GM18511 (cell line): ENCODE results near the gene FRMD4A.
A peak's percentile ranks its signal among the peaks of the same experiment; 100 is the strongest.
"Not testable (repeated sequence)": the region's sequence is repeated elsewhere in the genome, so short reads cannot be mapped to it uniquely, and the experiment has no call there.

ENCODE experiments used
- ATAC-seq: cut with Tn5 transposase; IDR thresholded peaks from one replicate; pipeline ENCODE4 v1.9.1; 2021; ENCODE audit warnings: mild to moderate bottlenecking, moderate library complexity; ENCODE audit not compliant: unreplicated experiment

The FRMD4A gene

DNA sequence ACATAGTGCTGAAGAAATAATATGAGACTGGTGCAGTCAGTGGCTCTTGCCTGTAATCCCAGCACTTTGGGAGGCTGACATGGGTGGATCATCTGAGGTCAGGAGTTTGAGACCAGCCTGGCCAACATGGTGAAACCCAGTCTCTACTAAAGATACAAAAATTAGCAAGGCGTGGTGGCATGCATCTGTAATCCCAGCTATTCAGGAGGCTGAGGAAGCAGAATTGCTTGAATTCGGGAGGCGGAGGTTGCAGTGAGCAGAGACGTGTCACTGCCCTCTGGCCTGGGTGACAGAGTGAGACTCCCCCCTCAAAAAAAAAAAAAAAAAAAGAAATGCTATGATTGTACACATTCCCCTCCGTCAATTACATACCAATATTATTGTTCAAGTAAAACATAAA lies 615.1 kb downstream of the FRMD4A start:
- not testable (repeated sequence) for ATAC-seq

DNA sequence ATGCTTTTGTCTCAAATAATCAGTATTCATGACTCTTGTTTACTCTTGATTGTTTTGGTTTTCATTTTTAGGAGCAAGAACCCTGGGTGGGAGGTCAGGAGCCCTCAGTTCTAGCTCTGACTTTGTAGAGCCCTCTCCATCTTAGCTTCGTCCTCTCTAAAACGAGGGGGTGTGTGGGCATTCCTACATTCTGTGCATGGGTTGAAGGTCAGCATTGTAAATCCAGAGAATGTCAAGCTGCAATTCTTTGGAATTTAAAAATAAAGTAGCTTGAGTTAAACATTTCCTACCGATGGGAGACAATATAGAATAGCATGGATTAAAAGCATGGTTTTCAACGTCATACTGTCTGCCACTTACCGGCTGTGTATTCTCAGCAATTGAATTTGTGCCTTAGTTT lies 615.6 kb downstream of the FRMD4A start:
- no peak for ATAC-seq

DNA sequence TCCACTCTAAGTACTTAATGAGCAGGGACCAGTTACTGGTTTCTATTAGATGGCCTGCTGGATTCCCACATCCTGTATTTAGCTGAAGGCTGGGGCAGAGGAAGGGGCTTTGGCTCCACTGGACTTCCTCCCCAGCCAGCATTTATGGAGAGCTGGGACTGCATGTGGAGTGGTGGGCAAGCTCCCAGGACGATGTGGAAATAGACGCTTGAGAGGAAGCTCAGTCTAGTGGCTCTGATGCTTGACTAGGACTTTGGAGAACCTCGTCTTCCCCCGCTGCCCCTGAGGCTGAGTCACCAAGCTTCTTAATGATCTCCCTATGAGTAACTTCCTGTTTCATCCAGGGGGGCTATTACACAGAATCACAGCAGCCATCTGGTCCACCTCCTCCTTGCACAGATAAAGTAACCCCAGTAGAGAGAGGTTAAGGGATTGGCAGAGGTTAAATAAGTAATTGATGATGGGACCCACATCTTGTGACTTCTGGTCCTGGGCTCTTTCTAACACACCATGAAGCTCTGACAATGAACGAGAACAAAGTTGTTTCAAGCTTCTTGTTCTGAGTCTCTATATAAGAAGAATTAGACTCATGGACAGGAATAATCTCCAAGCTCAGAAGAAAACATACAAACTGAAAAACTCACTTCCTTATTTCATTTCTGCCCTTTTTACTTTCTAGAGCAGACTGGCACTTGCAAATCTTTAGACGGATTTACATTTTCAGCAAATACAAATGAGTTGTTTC lies 617.7 kb downstream of the FRMD4A start:
- peak; percentile 86 for ATAC-seq

DNA sequence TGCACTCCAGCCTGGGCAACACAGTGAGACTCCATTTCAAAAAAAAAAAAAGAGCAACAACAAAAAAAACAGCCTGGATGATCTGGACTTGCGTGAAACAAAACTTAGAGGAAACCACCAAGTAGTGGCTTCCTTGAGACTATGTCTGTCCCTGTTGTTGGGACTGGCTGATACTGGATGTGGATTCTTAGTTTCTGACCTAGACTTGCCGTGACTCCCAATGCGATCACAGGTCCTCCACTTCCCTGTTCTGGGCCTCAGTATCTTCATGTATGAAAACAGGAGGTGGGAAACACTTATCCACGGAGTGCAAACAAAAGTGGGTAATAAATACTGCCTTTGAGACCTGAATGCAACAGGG lies 618.3 kb downstream of the FRMD4A start:
- ATAC-seq = peak; percentile 3

DNA sequence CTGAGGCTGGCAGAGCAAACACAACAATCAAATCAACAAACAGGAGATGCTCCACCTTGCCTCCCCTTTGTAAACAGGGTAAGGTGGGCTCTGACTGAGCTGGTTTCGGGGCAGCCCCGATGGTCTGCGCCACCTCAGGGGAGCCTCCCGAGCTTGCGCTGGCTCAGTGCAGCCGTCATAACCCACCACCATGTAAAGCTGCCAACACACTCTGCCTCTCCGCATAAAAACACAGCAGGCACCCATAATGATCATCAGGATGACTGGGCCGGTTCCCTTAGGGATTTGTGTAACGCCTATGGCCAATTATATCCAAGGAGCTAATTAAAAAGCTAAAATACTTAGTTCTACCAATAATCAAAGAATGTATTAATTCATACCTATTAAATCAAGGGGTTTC lies 619.4 kb downstream of the FRMD4A start:
- no peak for ATAC-seq

DNA sequence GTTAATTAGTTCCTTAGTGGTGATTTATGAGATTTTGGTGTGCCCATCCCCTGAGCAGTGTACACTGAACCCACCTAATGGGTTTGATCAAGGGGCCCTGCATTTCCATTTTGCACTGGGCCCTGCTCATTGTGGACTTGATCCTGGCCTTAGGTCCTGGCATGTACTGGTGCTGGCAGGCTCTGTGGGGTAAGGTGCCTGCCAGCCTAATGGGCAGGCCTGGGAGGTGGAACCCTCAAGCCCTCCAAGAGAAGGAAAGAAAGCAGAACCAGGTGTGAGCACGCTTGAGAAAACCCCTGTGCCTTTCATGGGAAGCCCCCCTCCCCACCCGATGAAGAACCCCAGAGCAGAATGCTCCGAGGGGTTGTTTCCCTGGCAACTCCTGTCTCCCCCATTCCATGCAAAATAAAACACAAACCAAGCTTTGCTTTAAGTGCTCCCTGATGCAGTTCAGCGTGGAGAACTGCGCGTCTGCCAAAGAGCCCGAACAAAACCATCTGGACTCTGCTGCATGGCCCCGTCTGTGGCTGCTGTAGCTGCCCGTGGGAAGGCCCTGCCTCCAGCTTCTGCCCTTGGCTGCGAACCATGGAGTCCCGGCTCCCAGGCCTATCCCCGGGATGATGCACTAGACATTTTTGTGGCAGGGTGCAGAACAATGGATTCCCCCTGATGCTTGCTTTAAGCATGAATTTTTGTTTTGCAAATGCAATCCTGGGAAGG lies 620.6 kb downstream of the FRMD4A start:
- no peak for ATAC-seq

DNA sequence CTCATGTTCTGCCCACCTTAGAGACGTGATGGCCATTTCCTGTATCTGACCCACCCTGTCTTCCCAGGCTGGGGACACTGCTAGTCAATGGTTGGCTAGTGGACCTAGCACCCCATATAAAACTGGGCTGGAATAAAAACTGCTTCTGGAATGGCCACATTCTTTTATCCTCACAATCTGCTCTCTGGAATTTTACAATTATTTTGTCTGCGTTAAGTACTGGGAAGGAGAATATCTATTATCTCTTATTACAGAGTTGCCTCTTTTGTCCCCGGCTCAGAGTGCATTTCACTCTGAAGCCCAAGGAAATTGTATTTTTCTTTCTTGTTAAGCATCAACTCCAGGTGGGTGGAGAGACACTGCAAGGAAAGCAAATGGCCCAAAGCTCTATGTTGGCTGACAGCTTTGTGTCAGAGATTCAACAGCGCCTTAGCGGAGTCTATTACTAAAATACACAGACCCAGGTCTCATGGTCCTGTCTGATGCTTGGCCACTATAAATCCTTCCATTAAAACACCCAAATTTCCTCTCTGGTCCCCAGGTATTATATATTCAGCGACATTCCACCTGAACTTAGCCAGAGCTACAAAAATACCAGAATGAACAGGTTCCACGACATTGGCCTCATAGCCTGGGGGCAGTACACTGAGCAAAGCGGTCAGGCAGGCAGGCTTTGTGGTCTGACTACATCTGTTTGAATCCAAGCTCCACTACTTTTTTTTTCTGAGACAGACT lies 622.3 kb downstream of the FRMD4A start:
- ATAC-seq = no peak

DNA sequence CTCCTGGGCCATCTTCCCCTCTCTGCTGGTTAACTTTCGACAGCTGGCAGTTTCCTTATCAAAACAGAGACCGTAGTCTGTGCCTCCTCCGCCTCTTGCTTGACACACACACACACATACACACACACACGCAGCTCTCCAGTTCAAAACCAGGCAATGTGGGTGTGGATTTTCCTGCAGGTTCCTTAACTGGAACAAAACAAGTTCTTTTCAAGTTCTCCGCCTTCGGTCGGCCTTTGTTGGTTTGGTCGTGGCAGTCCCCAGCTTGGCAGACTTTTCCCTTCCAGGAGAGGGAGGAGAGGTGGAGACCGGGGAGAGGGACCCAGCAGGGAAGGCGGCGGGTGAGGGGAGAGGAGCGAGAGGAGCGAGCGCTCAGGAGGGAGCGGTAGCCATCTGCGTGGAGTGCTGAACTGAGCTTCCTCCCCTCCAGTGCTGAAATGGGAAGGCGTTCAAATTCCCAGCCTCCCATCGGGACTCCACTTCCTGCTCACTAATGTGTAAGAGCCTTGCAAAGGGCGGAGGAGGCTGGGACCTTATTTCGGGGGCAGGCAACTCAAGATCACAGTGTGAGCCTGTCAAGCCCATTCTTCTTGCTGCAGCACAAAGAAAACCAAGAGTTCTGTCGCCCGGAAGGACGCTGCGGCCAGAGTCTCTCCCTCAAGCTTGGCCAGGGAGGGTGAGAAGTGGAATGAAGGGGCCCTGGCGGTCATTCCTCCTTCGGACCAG lies 623.4 kb downstream of the FRMD4A start:
- ATAC-seq = peak; percentile 61

DNA sequence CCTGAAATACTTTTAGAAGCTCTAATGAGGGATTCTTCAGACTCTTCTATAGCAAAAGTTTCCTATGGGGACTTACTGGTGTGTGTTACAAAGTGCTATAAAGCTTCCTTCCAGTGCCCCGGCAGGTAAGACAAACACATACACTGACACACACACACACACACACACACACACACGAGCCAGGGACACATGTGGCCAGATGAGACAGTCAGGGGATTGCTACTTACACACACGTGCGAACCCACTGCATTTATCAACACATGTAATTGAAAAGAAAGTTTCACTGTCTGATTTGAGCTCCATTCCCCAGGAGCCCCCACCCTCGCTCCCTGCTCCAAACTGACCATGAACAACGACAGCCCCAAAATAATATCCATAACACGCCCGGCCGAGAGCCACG lies 624.1 kb downstream of the FRMD4A start:
- no peak for ATAC-seq

DNA sequence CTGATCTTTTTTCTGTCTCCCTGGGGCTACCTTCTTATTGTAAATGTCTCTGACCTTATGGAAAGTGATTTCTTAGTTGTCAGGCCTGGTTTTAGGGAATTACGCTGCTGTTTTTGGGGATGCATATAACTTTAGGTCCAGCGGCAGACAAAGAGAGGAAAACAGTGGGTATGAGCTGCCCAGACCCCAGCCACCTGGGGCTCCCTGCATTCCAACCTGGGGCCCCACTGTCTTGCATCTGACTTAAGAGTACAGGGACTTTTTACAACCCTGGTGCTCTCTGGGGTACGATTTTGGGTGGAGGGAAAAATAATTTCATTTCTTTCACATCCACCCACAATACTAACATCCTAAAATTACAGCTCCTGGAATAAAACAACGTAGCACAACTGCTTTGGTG lies 624.5 kb downstream of the FRMD4A start:
- ATAC-seq = no peak

DNA sequence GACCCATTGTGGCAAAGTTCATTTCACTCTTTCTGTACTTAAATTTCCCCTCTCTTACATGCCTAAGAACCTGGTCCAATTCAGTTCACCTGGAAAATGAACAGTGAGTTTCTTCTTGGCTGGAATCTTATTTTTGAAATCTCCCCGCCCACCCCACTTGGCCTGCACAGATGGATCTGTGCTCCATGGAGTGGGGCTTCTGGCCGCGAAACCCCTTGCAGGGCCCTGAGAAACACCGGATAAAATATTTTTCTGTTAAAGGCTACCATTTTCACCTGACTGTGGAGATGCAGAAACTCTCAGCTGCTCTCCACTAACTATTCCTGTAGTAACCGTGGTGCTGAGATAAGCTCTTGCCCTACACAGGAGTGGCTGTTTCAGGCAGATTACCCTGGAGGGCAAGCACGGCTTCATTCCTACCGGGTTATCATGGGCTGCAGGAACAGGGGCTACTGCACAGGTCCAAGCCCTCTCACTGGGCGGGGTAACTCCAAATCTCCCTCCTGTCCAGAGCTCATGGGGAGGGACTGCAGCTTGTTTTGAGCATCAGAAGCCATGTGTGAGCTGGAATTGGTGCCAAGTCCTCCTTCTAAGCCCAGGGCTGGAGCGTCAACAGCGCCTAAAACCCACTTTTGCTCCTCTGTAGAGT lies 625.1 kb downstream of the FRMD4A start:
- ATAC-seq = no peak

DNA sequence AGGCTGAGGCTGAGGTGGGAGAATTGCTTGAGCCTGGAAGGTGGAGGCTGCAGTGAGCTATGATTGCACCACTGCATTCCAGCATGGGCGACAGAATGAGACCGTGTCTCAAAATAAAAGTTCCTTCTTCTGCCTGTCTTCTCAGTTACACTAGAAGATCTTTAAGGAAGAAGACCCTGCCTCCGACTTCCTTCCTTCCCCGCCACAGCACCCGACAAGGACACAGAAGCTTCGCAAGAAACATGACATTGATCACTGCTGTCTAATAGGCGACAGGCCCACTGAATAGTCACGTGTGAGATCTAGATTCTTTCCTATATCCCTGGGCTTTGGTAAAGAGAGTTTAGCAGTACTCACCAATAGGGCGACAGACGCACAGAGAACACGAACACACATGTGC lies 625.8 kb downstream of the FRMD4A start:
- ATAC-seq = no peak

DNA sequence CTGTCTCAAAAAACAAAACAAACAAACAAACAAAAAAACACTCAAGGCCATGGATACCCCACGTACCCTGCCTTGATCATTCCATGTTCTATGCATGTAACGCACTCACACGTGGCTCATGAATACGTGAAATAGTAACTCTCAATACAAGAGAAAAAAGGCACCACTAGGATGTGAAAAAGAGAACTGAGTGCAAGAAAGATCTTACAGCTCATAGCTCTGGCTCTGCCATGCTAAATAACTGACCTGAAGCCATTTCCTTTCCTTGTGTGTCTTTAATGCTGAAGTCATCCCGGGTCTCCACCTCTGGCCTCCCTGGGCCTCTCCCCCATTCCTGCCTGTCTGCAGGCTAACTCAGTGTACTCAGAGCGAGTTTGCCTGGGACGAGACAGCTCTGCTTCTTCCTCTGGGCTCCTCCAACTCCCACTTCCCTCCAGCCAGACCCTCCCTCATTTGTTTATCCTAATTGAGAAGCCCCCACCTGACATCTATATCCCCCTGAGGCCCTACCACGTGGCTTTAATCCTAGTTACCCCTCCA lies 626.7 kb downstream of the FRMD4A start:
- no peak for ATAC-seq

DNA sequence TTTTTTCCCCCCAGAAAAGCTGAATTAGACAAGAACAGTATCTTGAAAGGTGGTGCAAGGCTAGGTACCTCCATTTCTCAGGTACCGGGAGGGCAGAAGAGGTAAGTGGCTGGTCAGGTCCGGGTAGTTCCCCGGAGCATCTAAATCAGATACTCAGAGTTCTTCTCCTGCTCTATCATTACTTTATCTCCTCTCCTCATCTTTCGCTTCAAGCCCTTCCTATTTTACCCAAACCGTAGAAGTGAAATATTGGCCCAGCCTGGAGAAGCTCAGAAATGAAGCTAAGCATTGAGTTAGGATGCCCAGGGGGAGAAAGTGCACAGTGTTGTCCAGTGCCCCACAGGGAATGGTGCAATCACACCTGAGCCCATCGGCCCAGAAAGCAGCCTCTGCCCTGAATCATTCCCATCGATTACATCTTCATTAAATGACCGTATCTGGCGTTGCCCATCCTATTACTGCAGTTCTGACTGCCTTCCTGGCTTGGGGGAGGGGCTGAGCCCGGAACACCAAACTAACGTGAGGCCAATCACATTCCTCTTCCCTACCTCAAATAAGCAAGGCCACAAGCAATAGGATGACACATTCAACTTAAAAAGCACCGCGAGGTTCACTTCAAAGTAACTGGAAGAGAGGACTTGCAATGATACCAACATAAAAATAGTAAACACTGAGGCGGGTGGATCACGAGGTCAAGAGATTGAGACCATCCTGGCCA lies 627.5 kb downstream of the FRMD4A start:
- ATAC-seq = no peak

DNA sequence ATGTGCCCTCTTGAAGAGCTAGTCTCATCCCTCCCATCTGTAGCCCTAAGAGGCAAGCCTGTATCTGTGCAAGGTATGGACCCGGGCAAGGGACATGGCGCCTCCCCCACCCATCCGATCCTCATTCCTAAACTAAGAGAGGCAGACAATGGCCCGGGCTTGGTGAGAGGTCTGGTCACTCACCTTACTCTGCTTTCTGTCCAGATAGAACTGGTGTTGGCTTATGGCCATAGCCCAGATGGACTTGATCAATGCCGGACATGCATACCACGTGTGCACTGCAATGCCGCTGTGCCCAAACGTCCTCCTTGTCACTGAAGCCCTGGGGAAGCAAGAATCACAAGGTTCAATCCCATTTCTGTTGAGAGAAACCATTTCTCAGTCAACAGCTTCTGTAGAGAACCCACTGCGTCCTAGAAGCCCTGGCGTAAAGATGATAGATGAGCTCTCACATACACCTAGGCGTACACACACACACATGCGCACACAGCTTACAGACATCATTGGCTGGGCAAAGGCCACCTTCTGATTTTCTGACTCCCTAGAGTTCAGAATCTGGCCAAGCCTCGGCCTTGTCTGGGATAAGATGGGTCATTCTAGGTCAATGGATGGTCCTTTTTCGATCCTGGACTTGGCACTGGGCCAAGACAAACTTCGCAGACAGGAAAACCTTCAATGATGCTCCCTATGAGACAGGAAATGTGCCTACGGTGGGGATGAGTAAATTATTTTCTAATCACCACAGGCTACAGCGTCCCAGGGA lies 629.4 kb downstream of the FRMD4A start:
- no peak for ATAC-seq

DNA sequence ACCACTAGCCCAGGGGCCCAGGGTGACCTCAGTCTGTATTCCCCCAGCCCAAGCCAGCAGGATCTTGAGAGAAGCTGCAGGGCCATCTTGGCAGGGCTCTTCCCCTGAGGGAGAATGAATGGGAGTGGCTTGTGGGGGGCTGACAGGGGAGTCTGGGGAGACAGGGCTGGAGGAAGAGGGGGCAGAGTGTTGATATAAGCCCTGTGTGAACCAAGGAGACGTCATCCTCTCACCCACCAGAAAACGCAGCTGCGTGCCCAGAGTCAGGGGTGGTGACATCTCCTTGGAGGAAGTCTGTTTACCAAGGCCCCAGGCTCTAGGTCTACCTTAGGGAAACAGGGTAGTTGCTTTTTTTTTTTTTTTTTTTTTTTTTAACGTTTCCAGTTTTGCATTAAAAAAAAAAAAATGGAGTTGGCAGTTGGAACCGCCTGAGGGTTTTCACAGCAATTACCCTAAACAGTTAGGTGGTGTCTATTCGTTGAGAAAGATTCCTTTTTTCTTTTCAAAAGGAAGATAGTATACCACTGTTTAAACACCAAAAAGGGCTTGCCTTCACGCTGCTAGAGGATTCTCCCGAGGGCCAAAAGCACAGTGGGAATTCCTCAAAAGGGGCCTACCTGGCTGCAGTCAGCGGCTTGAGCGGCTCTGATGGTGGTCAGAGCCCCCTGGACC lies 630.1 kb downstream of the FRMD4A start:
- no peak for ATAC-seq

DNA sequence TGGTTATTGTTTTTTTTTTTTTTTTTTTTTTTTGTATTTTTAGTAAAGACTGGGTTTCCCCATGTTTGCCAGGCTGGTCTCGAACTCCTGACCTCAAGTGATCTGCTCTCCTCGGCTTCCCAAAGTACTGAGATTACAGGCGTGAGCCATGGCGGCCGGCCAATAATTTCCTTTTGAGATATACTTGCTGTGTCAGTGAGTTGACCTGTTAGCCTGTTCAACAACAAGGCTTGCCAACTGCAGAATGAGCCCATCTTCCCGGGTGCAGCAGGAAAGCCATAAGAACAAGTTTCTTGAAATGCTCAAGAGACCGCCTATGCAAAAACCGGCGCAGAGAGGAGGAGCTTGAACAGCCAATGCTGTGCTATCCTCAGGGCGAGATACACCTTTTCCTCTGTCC lies 631.5 kb downstream of the FRMD4A start:
- ATAC-seq = no peak

DNA sequence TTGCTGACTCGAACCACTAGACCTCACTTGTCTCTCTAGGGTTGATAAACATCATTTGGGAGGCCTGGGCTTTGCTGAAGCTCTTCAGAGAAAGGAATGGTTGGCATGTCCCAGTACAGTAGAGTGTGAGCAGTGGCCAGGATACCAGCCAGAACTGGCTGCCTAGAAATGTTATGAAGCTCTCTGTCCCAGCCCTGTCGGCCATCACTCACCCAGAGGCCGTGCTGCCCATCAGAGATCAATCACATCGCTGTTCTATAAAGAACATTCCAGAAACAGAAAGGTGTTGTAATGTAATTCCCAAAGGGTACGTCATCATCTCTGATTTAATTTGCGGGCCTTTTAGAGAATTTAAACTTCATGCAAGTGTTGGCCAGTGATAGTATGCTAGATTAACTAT lies 632.5 kb downstream of the FRMD4A start:
- ATAC-seq = no peak

DNA sequence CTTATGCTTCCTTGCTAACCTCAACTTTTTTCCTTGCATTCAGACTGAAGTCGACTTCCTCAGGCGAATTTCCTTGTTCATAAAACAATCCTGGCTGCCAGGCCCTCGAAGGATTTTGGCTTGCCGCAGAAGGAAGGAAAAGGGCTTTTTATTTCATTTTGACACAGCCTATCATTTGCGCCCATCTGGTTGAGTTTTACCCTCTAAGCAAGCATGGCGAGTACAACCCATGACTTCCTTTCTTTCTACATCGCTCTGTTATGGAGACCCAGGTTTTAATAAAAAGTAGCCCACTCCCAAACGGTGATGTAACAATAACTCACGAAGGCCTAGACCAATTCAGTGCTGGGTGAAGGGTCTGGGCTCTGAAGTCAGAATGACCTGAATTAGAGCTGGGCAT lies 634.7 kb downstream of the FRMD4A start:
- no peak for ATAC-seq
